B cell (primary cell): ENCODE measurements around the gene SLC25A2. TPM values are rescaled to one million over a fixed set of nuclear protein-coding genes. Genes with fewer than 3 reads are reported as not detected.
A peak's percentile ranks its signal among the peaks of the same experiment; 100 is the strongest.

Experiments
- ATAC-seq: fragments of 200-7000 bp; cut with Tn5 transposase; one replicate; pipeline ENCODE4 v1.10.0; 2021; ENCODE audit warnings: low read depth, mild to moderate bottlenecking, moderate number of reproducible peaks, moderate library complexity
- CTCF ChIA-PET: fragments of 350-600 bp; sonication (Branson Sonifier 250); formaldehyde crosslinking; loops from one replicate; lab custom pipeline; 2021; ENCODE audit warnings: antibody characterized with exemption, inconsistent platforms; lab: Charles Lee
- POLR2A ChIA-PET: fragments of 350-600 bp; sonication (Branson Sonifier 250); formaldehyde crosslinking; loops from one replicate; lab custom pipeline; 2021; ENCODE audit warnings: antibody characterized with exemption; lab: Charles Lee
- DNase-seq: peaks from one replicate; pipeline ENCODE4 v3.0.0; 2013
- H2AFZ ChIP-seq: 2 replicates; pipeline ENCODE4 v1.6.1; 2012; ENCODE audit warnings: mild to moderate bottlenecking, low read depth, low read length; ENCODE audit not compliant: insufficient read depth, poor library complexity, severe bottlenecking
- H3K27ac ChIP-seq, 2 donors: 1 replicate in 1 of 2; 2 replicates in 1 of 2; pipeline ENCODE4 v1.5.1; 2012 to 2013; ENCODE audit warnings: low read length in 2 of 2, mild to moderate bottlenecking in 2 of 2, moderate library complexity in 1 of 2
- H3K27me3 ChIP-seq, 4 experiments: fragments of 200-600 bp in 1 of 4; sonication (generic) in 1 of 4; replicated peaks in 1 of 4; 1 replicate in 2 of 4; 2 replicates in 2 of 4; pipeline versions ENCODE4 v1.6.1 to v1.7.0; 2013 to 2016; ENCODE audit warnings: low read length in 3 of 4, mild to moderate bottlenecking in 2 of 4, mixed read lengths in 1 of 4, moderate library complexity in 1 of 4; ENCODE audit not compliant: insufficient read depth in 4 of 4, control insufficient read depth in 3 of 4; ENCODE audit errors: control extremely low read depth in 1 of 4
- H3K36me3 ChIP-seq, 2 experiments: replicated peaks in 1 of 2; 1 replicate in 1 of 2; 2 replicates in 1 of 2; pipeline versions ENCODE4 v1.6.1 to v1.7.1; 2013; ENCODE audit warnings: low read length in 1 of 2; ENCODE audit not compliant: insufficient read depth in 2 of 2, control insufficient read depth in 1 of 2; ENCODE audit errors: control extremely low read depth in 1 of 2, extremely low read depth in 1 of 2
- H3K4me1 ChIP-seq, 2 donors: fragments of 200-600 bp in 1 of 2; sonication (generic) in 1 of 2; 1 replicate in 1 of 2; 2 replicates in 1 of 2; pipeline versions ENCODE4 v1.5.1 to v1.6.1; 2013 to 2017; ENCODE audit warnings: low read length in 2 of 2; ENCODE audit not compliant: control insufficient read depth in 2 of 2, insufficient read depth in 2 of 2
- H3K4me2 ChIP-seq: replicated peaks from 2 replicates; pipeline ENCODE3; 2012; ENCODE audit warnings: mild to moderate bottlenecking, low read depth, low read length; ENCODE audit not compliant: poor library complexity, severe bottlenecking
- H3K4me3 ChIP-seq, 5 experiments: fragments of 200-600 bp in 1 of 5; sonication (generic) in 1 of 5; 1 replicate in 3 of 5; 2 replicates in 2 of 5; pipeline versions ENCODE4 v1.5.1 to v1.7.0; 2011 to 2016; ENCODE audit warnings: low read length in 4 of 5, mild to moderate bottlenecking in 4 of 5, low read depth in 2 of 5, control low read depth in 1 of 5, moderate library complexity in 1 of 5; ENCODE audit not compliant: insufficient read depth in 1 of 5; ENCODE audit errors: control extremely low read depth in 1 of 5, extremely low read depth in 1 of 5
- H3K79me2 ChIP-seq: fragments of 200-600 bp; sonication (generic); one replicate; pipeline ENCODE4 v1.6.0; 2016; ENCODE audit warnings: low read length; ENCODE audit not compliant: control insufficient read depth, insufficient read depth
- H3K9ac ChIP-seq: fragments of 200-600 bp; sonication (generic); 2 replicates; pipeline ENCODE4 v1.6.1; 2017; ENCODE audit warnings: mild to moderate bottlenecking, low read length, moderate library complexity
- H3K9me3 ChIP-seq, 3 donors: one replicate each; pipeline versions ENCODE4 v1.6.1 to v1.7.1; 2013; ENCODE audit warnings: low read length in 2 of 3; ENCODE audit not compliant: control insufficient read depth in 2 of 3, insufficient read depth in 1 of 3; ENCODE audit errors: control extremely low read depth in 1 of 3
- H4K20me1 ChIP-seq: 2 replicates; pipeline ENCODE4 v1.6.0; 2012; ENCODE audit warnings: mild to moderate bottlenecking, low read length; ENCODE audit not compliant: insufficient read depth, control insufficient read depth, poor library complexity, severe bottlenecking
- H3K27ac Mint-ChIP-seq: one replicate; pipeline ENCODE4 v1.8.0; 2021; ENCODE audit warnings: mixed read lengths
- H3K27me3 Mint-ChIP-seq: one replicate; pipeline ENCODE4 v1.8.0; 2021; ENCODE audit warnings: mixed read lengths
- H3K4me1 Mint-ChIP-seq: one replicate; pipeline ENCODE4 v1.8.0; 2021; ENCODE audit warnings: mixed read lengths
- H3K4me3 Mint-ChIP-seq: one replicate; pipeline ENCODE4 v1.8.0; 2021; ENCODE audit warnings: mixed read lengths
- H3K9me3 Mint-ChIP-seq: one replicate; pipeline ENCODE4 v1.8.0; 2022; ENCODE audit warnings: mixed read lengths; ENCODE audit not compliant: insufficient read depth
- CTCF ChIP-seq: fragments of 200-600 bp; IDR thresholded peaks from one replicate; pipeline ENCODE4 v1.8.0; 2022; ENCODE audit warnings: antibody characterized with exemption, mild to moderate bottlenecking
- EZH2 ChIP-seq: IDR thresholded peaks from 2 replicates; pipeline ENCODE4 v1.6.1; 2012; ENCODE audit warnings: borderline replicate concordance, low read depth, mild to moderate bottlenecking, moderate library complexity, low read length; ENCODE audit not compliant: insufficient read depth, poor library complexity, severe bottlenecking
- WGBS: methylation state at CpG from one replicate; pipeline ENCODE4 v1.1.5; 2013; ENCODE audit warnings: missing lambda C conversion rate; ENCODE audit not compliant: insufficient coverage; 5-methylcytosine and 5-hydroxymethylcytosine counted together
- intact Hi-C: fragments of 100-400 bp; cut with micrococcal nuclease; formaldehyde crosslinking; loops from one replicate; pipeline ENCODE4 v1.10.0; 2022
- polyA plus RNA-seq: library from polyadenylated mRNA; depleted of rRNA; stranded (reverse); fragments of >200 nt; gene quantifications from 2 replicates; pipeline ENCODE4 v1.2.3, GENCODE V29; 2012
- total RNA-seq, 2 donors: library from RNA; stranded (reverse); fragments of 120-200 nt in 1 of 2; gene quantifications; 1 replicate in 1 of 2; 2 replicates in 1 of 2; pipeline versions ENCODE4 v1.2.3 to v1.2.4, GENCODE V29; 2013 to 2022

Gene SLC25A2
- total and polyA plus RNA-seq, 2 donors (not counting 1 experiment from before 2014, with no cell fraction given) = 0.12 to 3.6 TPM

DNA sequence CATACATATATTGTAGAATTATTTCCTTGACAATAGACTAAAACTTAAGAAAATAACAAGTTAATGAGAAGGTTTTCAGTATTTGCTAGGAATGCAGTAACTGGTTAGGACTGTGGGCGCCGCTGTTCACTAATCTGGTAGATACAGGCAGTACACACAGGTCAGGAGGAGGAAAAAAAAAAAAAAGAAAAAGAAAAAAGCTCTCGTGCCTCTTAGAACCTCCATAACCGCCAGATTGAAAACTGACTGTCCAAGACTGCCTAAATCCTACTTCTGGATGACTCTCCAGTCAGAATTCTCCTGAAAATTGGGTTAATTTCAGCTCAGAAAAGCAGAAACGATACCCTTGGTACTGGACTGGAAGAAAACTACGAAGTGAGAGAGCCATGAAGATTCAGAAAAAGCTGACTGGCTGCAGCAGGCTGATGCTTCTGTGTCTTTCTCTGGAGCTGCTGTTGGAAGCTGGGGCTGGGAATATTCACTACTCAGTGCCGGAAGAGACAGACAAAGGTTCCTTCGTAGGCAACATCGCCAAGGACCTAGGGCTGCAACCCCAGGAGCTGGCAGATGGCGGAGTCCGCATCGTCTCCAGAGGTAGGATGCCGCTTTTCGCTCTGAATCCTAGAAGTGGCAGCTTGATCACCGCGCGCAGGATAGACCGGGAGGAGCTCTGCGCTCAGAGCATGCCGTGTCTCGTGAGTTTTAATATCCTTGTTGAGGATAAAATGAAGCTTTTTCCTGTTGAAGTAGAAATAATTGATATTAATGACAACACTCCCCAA lies 26.6 kb upstream of the SLC25A2 start, which contains the start of gene PCDHGA1:
Gene PCDHGA1 (plus strand): TSS at position 216 of the 782 bp plus-strand sequence.
- Mint-ChIP-seq H3K9me3 (peaks cover 4% of the 10 kb centered on the region), H3K4me3 (peak within 1 kb of the TSS; percentile 37), H3K27me3 (peaks cover 72% of the 10 kb centered on the region), H3K27ac (no peak within 1 kb of the TSS), H3K4me1 (peaks cover 7% of the 10 kb centered on the region)
- H3K9ac ChIP-seq = no peak within 1 kb of the TSS
- no peak within 1 kb of the TSS for H3K27ac ChIP-seq
- TF ChIP-seq CTCF (peak; percentile 36), EZH2 (no peak)
- H3K27me3 ChIP-seq = peaks cover 0 to 55% (median 35%) of the 10 kb centered on the region in 4 experiments
- peak within 1 kb of the TSS in 2 of 5 experiments; percentile 15 to 30 for H3K4me3 ChIP-seq
- no peaks in the 10 kb centered on the region for H3K36me3 ChIP-seq
- POLR2A ChIA-PET = no interaction called here
- CTCF ChIA-PET = interaction anchor here (0.9 to 6.9 kb wide), 6 partner anchors 10 to 277 kb away, joined by 3 to 30 read pairs (median 4); partner anchors contain the start of genes PCDHGA3, PCDHGB1 and TAF7
- H2AFZ ChIP-seq = peak within 1 kb of the TSS; percentile 36
- 37% methylated on average over 12 of the region's 21 CpGs for WGBS
- H3K4me1 ChIP-seq = peaks cover 3 to 8% of the 10 kb centered on the region in 2 donors
- ATAC-seq (peak; percentile 41), DNase-seq (peak; percentile 27)
- H4K20me1 ChIP-seq = no peaks in the 10 kb centered on the region
- H3K9me3 ChIP-seq = peaks cover 10 to 58% (median 38%) of the 10 kb centered on the region in 3 donors
- intact Hi-C loops = no loop called here
- no peaks in the 10 kb centered on the region for H3K79me2 ChIP-seq
- peak within 1 kb of the TSS; percentile 39 for H3K4me2 ChIP-seq

DNA sequence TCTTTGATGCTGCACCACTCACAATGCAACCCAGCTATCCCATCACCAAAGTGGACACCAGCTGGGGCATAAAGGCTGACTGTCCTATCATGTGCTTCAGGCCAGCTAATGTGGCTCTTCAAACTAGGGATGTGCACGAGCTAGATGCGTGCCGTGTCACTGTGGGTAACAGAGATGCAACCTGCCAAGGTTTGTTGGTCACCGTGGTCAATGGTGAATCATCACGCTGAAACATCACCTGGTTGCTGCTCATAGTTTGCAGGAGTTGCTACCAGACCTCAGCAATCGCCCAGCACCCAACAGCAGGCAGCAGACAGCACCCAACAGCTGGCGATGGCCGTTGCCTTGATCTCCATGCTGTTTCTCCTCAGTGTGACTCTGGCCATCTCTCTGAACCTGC lies 24.4 kb upstream of the SLC25A2 start:
- DNase-seq = no peak
- H3K27me3 ChIP-seq = peaks cover 0 to 45% (median 20%) of the 10 kb centered on the region in 4 experiments
- 89% methylated on average over 8 of the region's 8 CpGs for WGBS
- H3K27me3 Mint-ChIP-seq = peaks cover 51% of the 10 kb centered on the region
- no peaks in the 10 kb centered on the region for H3K9me3 Mint-ChIP-seq
- H3K4me3 ChIP-seq = no peak overlapping the region
- no peaks in the 10 kb centered on the region for H4K20me1 ChIP-seq
- H3K4me2 ChIP-seq = no peak overlapping the region
- H3K9me3 ChIP-seq = peaks cover 10 to 54% (median 34%) of the 10 kb centered on the region in 3 donors
- no peak overlapping the region for H2AFZ ChIP-seq
- H3K27ac ChIP-seq = no peak overlapping the region
- CTCF ChIA-PET = interaction anchor here (0.9 to 6.9 kb wide), 4 partner anchors 8 to 236 kb away, joined by 3 to 30 read pairs (median 4); no protein-coding TSS in a partner anchor
- no peaks in the 10 kb centered on the region for H3K79me2 ChIP-seq
- intact Hi-C loops = loop anchor here (10.0 kb wide), 4 partner anchors 87 to 1223 kb away; partner anchors contain the start of genes APBB3, GNPDA1, PCDHGA10 and PCDHGB7
- H3K9ac ChIP-seq = no peak overlapping the region
- H3K4me1 Mint-ChIP-seq = peaks cover 5% of the 10 kb centered on the region
- H3K27ac Mint-ChIP-seq = no peak overlapping the region
- no peak overlapping the region for H3K4me3 Mint-ChIP-seq
- no peaks in the 10 kb centered on the region for H3K36me3 ChIP-seq
- peaks cover 3 to 8% of the 10 kb centered on the region in 2 donors for H3K4me1 ChIP-seq
- POLR2A ChIA-PET = no interaction called here
- ATAC-seq = no peak
- TF ChIP-seq EZH2 (no peak), CTCF (no peak)
